K562 (cell line): Measurements from ENCODE around the gene TLCD1. TPM values are rescaled to one million over a fixed set of nuclear protein-coding genes. Genes with fewer than 3 reads are reported as not detected.
A peak's percentile ranks its signal among the peaks of the same experiment; 100 is the strongest.

ENCODE experiments used
- ATAC-seq: fragments of 200-7000 bp; cut with Tn5 transposase; 3 replicates; pipeline ENCODE4 v1.9.1; 2020; ENCODE audit warnings: moderate library complexity
- BruUV-seq: library from RNA; stranded (reverse); fragments of 400-500 nt; replicated peaks from 2 replicates; lab custom pipeline; 2021; lab: Mats Ljungman, UMichigan
- CTCF ChIA-PET: fragments of 300-600 bp; formaldehyde crosslinking; extraction: SDS; loops from one replicate; lab custom pipeline; 2021; ENCODE audit warnings: low intra/inter-chr PET ratio; lab: Yijun Ruan, JAX
- POLR2A ChIA-PET: fragments of 300-600, 350-650 bp; sonication (Branson Sonifier 250); formaldehyde crosslinking; extraction: SDS; loops from one replicate; lab custom pipeline; 2021; ENCODE audit warnings: antibody characterized with exemption, inconsistent platforms; lab: Yijun Ruan, JAX
- DNase-seq, 4 experiments: peaks; one replicate each; pipeline versions ENCODE4 v3.0.0 to v3.0.0-alpha.2; 2011 to 2018; ENCODE audit warnings: low spot score in 3 of 4, mixed read lengths in 3 of 4; ENCODE audit errors: extremely low read depth in 1 of 4
- FAIRE-seq: peaks from 2 replicates; lab custom pipeline; 2011; peaks lifted over from hg19 to GRCh38; lab: Jason Lieb, UNC
- H2AFZ ChIP-seq: 2 replicates; pipeline ENCODE4 v1.6.0; 2011; ENCODE audit warnings: low read depth, low read length, control low read depth, inconsistent platforms
- H3K27ac ChIP-seq: fragments of 200-600 bp; 3 replicates; pipeline ENCODE4 v1.8.0; 2011; ENCODE audit warnings: low read depth, mild to moderate bottlenecking, control low read depth, inconsistent platforms, low read length, moderate library complexity, mixed read lengths; ENCODE audit errors: extremely low read depth
- H3K27me3 ChIP-seq, 2 experiments: fragments of 300-600 bp in 1 of 2; 2 replicates in 1 of 2; 3 replicates in 1 of 2; pipeline versions ENCODE4 v1.6.0 to v1.8.0; 2011; ENCODE audit warnings: inconsistent platforms in 2 of 2, low read length in 2 of 2, mild to moderate bottlenecking in 1 of 2, mixed read lengths in 1 of 2, moderate library complexity in 1 of 2; ENCODE audit not compliant: control insufficient read depth in 2 of 2, insufficient read depth in 2 of 2
- H3K36me3 ChIP-seq: fragments of 300-600 bp; 3 replicates; pipeline ENCODE4 v1.8.0; 2011; ENCODE audit warnings: mild to moderate bottlenecking, low read length, inconsistent platforms; ENCODE audit not compliant: control insufficient read depth, insufficient read depth
- H3K4me1 ChIP-seq, 2 experiments: fragments of 200-600 bp in 1 of 2; replicated peaks in 1 of 2; 2 replicates in 1 of 2; 3 replicates in 1 of 2; pipeline versions ENCODE4 v1.5.1 to v1.8.0; 2011; ENCODE audit warnings: inconsistent platforms in 2 of 2, low read length in 2 of 2, mild to moderate bottlenecking in 1 of 2, mixed read lengths in 1 of 2, moderate library complexity in 1 of 2; ENCODE audit not compliant: control insufficient read depth in 2 of 2, insufficient read depth in 2 of 2
- H3K4me2 ChIP-seq: 2 replicates; pipeline ENCODE4 v1.6.1; 2011; ENCODE audit warnings: low read length, control low read depth, inconsistent platforms, mixed read lengths; ENCODE audit not compliant: insufficient read depth
- H3K4me3 ChIP-seq: fragments of 200-600 bp; sonication (generic), shearing (Covaris generic); 2 replicates; pipeline ENCODE4 v1.5.1; 2016; ENCODE audit warnings: control low read depth, inconsistent platforms
- H3K79me2 ChIP-seq: fragments of 200-600 bp; 3 replicates; pipeline ENCODE4 v1.8.0; 2011; ENCODE audit warnings: low read length, inconsistent platforms; ENCODE audit not compliant: control insufficient read depth, insufficient read depth
- H3K9ac ChIP-seq, 2 experiments: 2 replicates each; pipeline versions ENCODE4 v1.6.0 to v1.6.1; 2011; ENCODE audit warnings: low read depth in 2 of 2, low read length in 2 of 2, control low read depth in 1 of 2, inconsistent platforms in 1 of 2, mild to moderate bottlenecking in 1 of 2, mixed read lengths in 1 of 2; ENCODE audit not compliant: insufficient read depth in 1 of 2
- H3K9me1 ChIP-seq: one replicate; pipeline ENCODE4 v1.6.0; 2011; ENCODE audit warnings: inconsistent platforms, mild to moderate bottlenecking, low read length, moderate library complexity; ENCODE audit not compliant: control insufficient read depth, insufficient read depth
- H3K9me3 ChIP-seq: replicated peaks from 2 replicates; pipeline ENCODE4 v1.5.1; 2011; ENCODE audit warnings: low read depth, low read length, inconsistent platforms; ENCODE audit not compliant: control insufficient read depth, insufficient read depth
- H4K20me1 ChIP-seq: replicated peaks from 2 replicates; pipeline ENCODE4 v1.6.1; 2011; ENCODE audit warnings: low read length, inconsistent platforms, mixed read lengths; ENCODE audit not compliant: control insufficient read depth, insufficient read depth
- BHLHE40 ChIP-seq: IDR thresholded peaks from 2 replicates; pipeline ENCODE4 v1.6.1; 2011; ENCODE audit warnings: low read length, improper control_type of control experiment
- ZNF512 ChIP-seq: IDR thresholded peaks from 2 replicates; pipeline ENCODE4 v1.6.1; 2016; ENCODE audit warnings: missing genetic modification characterization, missing compliant biosample characterization
- WGBS: fragments of 100-300 bp; shearing (Covaris generic); methylation state at CpG from one replicate; pipeline ENCODE4 v1.1.6; 2016; ENCODE audit warnings: low coverage, mixed read lengths; ENCODE audit not compliant: insufficient coverage; ENCODE audit errors: missing lambda C conversion rate; 5-methylcytosine and 5-hydroxymethylcytosine counted together
- in situ Hi-C: fragments of 300-500 bp; cut with MboI; formaldehyde crosslinking; loops from 4 replicates; pipeline ENCODE4 v1.15.0; 2018; ENCODE audit warnings: inconsistent platforms, mixed read lengths
- intact Hi-C: fragments of 100-400 bp; cut with micrococcal nuclease; formaldehyde crosslinking; loops from 2 replicates; pipeline ENCODE4 v1.14.2; 2022
- polyA plus RNA-seq, 8 experiments: library from polyadenylated mRNA; depleted of rRNA in 4 of 8; stranded (reverse) in 5 of 8; unstranded in 3 of 8; fragments of >200 nt; fragmentation: Nextera tagmentation in 2 of 8; fragmentation: Illumina TruSeq in 1 of 8; extraction: Ambion mirVana in 2 of 8; extraction: Trizol in 1 of 8; gene quantifications; 2 replicates each; pipeline versions ENCODE4 v1.2.1 to v1.2.3, GENCODE V29; 2011 to 2014; ENCODE audit warnings: inconsistent platforms in 1 of 8, missing spikeins in 1 of 8
- total RNA-seq, 7 experiments: library from RNA; depleted of rRNA in 6 of 7; stranded (reverse); fragments of >200 nt in 6 of 7; fragmentation: Illumina TruSeq in 2 of 7; extraction: Trizol in 2 of 7; gene quantifications; 2 replicates each; pipeline versions ENCODE4 v1.2.1 to v1.2.3, GENCODE V29; 2011 to 2021; ENCODE audit warnings: low replicate concordance in 1 of 7

Gene TLCD1
- total and polyA plus RNA-seq, 9 of the 15 experiments (the other 6 are each of a cell fraction or from before 2014, with no cell fraction given): 6.8 to 37.7 (median 21.7) TPM

GRCh38 chr17:28718333-28719020, 7.6 kb downstream of the TLCD1 start:
- no peak for FAIRE-seq
- peak; percentile 13; the same call in 1 of the 2 replicates for TF ChIP-seq ZNF512 (tag)
- TF ChIP-seq BHLHE40: no peak
- TF ChIP-seq, all 486 proteins: peak for 1
- Histone ChIP-seq H4K20me1 (peaks cover 30% of the 10 kb centered on the region), H3K36me3 (peaks cover 34% of the 10 kb centered on the region), H3K9ac (no peak overlapping the region; a peak in 1 of 4 replicates), H3K4me1 (peaks cover 28 to 36% of the 10 kb centered on the region in 2 experiments), H3K9me1 (no peaks in the 10 kb centered on the region), H3K79me2 (peaks cover 46% of the 10 kb centered on the region), H3K27ac (no peak overlapping the region), H2AFZ (no peak overlapping the region), H3K9me3 (no peaks in the 10 kb centered on the region), H3K4me3 (no peak overlapping the region), H3K27me3 (0 out of 5 replicates have a peak, but pooled peaks cover 0 to 11% of the 10 kb centered on the region in 2 experiments), H3K4me2 (peak overlapping the region; percentile 96; the same call in 1 of the 2 replicates)
- intact Hi-C loops: loop anchor here (1.0 to 2.0 kb wide), 2 partner anchors 7 to 72 kb away; partner anchors contain the start of gene PROCA1
- ChIA-PET CTCF (interaction anchor here (1.5 kb wide), 1 partner anchor 73 kb away, joined by 5 read pairs; no protein-coding TSS in a partner anchor), POLR2A (interaction anchor here (1.2 to 1.3 kb wide), 2 partner anchors 17 to 180 kb away, joined by 9 to 11 read pairs; partner anchors contain the start of gene FLOT2)
- 73% methylated on average over 18 of the region's 18 CpGs for WGBS
- ATAC-seq (no peak), DNase-seq (no peak)
- in situ Hi-C loops: no loop called here
- no TSS peak for BruUV-seq
